A549 (cell line): ENCODE data around the gene PRKN.

Experiments
- ATOH8 ChIP-seq: fragments of 250-450 bp; sonication (Bioruptor Pico); IDR thresholded peaks from 2 replicates; pipeline ENCODE4 v1.5.0; 2020; ENCODE audit warnings: low read depth, mild to moderate bottlenecking, moderate library complexity
- CBX2 ChIP-seq: fragments of 200-600 bp; sonication (generic); IDR thresholded peaks from 2 replicates; pipeline ENCODE4 v1.6.1; 2016; ENCODE audit warnings: low read depth, mild to moderate bottlenecking, borderline replicate concordance
- CHD2 ChIP-seq: fragments of 150-350 bp; IDR thresholded peaks from 2 replicates; pipeline ENCODE4 v1.6.1; 2014; ENCODE audit warnings: low read length; ENCODE audit not compliant: partially characterized antibody
- CHD4 ChIP-seq: fragments of 200-600 bp; sonication (generic); IDR thresholded peaks from 2 replicates; pipeline ENCODE4 v1.6.1; 2016; ENCODE audit warnings: antibody characterized with exemption, mild to moderate bottlenecking, borderline replicate concordance
- SMC3 ChIP-seq: fragments of >200 bp; sonication (Bioruptor Twin); formaldehyde crosslinking; IDR thresholded peaks from 3 replicates; pipeline ENCODE4 v1.6.1; 2018; ENCODE audit warnings: inconsistent platforms
- TP53 ChIP-seq: fragments of 250-450 bp; sonication (Bioruptor Pico); IDR thresholded peaks from 2 replicates; pipeline ENCODE4 v1.5.0; 2021; ENCODE audit warnings: mild to moderate bottlenecking, moderate library complexity
- TF ChIP-seq, protein P1 (sequence below): fragments of >200 bp; sonication (Bioruptor Twin); formaldehyde crosslinking; IDR thresholded peaks from 3 replicates; pipeline ENCODE4 v1.5.1; 2016

GRCh38 chr6:162772466-162772865, 44.9 kb upstream of the PRKN start:
- no peak for TF ChIP-seq TP53 (CRISPR knock-in tag)
- TF ChIP-seq CHD2 = no peak
- TF ChIP-seq SMC3 = no peak
- TF ChIP-seq, protein P1, sequence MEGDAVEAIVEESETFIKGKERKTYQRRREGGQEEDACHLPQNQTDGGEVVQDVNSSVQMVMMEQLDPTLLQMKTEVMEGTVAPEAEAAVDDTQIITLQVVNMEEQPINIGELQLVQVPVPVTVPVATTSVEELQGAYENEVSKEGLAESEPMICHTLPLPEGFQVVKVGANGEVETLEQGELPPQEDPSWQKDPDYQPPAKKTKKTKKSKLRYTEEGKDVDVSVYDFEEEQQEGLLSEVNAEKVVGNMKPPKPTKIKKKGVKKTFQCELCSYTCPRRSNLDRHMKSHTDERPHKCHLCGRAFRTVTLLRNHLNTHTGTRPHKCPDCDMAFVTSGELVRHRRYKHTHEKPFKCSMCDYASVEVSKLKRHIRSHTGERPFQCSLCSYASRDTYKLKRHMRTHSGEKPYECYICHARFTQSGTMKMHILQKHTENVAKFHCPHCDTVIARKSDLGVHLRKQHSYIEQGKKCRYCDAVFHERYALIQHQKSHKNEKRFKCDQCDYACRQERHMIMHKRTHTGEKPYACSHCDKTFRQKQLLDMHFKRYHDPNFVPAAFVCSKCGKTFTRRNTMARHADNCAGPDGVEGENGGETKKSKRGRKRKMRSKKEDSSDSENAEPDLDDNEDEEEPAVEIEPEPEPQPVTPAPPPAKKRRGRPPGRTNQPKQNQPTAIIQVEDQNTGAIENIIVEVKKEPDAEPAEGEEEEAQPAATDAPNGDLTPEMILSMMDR = no peak
- TF ChIP-seq CHD4 = no peak
- no peak for TF ChIP-seq CBX2
- TF ChIP-seq ATOH8 (CRISPR knock-in tag) = no peak
